Epithelial cell of esophagus (primary cell): ENCODE data around the gene PTPRM.

Experiments used
- DNase-seq: peaks from one replicate; pipeline ENCODE4 v3.0.0; 2010; ENCODE audit warnings: low read depth
- H3K4me3 ChIP-seq: 2 replicates; pipeline ENCODE4 v1.5.1; 2011; ENCODE audit warnings: mild to moderate bottlenecking, low read length, control low read depth
- CTCF ChIP-seq: IDR thresholded peaks from 2 replicates; pipeline ENCODE4 v1.5.1; 2011; ENCODE audit warnings: low read depth, mild to moderate bottlenecking, low read length, control low read depth, inconsistent platforms; ENCODE audit not compliant: insufficient read depth; ENCODE audit errors: missing control alignments

PTPRM gene

DNA sequence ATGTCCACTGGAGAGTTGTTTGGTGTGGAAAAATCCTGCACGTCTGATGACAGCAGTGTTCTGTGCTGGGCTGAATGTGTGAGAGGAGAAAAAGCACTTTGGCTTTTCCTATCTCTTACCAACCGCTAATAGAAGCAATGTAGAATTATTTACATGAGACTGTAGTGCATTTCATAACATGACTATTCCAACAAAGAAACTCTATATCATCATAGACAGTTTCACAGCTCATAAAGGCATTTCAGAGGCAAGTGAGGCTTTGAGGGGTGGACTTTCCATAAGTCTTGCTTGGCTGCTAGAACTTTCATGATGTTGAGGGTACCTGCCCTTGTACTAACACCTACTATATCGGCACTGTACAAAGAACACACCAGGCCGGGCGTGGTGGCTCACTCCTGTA lies 697.0 kb downstream of the PTPRM start:
- H3K4me3 ChIP-seq: no peak overlapping the region
- DNase-seq: no peak
- no peak for TF ChIP-seq CTCF

GRCh38 chr18:8264861-8265411 lies 697.8 kb downstream of the PTPRM start:
- TF ChIP-seq CTCF: no peak
- peak; percentile 31 for DNase-seq
- H3K4me3 ChIP-seq: no peak overlapping the region

DNA sequence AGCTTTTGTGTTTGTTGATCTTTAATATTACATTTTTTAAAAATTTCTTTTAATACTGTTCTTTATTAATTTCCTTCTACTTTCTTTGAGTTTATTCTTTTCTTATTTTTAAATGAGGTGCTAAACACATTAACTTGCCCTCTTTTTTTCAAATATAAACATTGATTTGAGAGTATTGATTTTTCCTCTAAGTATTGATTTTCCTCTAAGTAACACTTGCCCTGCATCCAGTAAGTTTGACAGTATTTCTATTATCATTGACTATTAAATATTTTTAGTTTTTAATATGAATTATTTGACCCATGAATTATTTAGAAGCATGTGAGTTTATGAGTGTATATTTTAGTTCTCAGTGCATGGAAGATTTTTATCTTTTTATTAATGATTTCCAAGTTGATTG lies 705.1 kb downstream of the PTPRM start:
- no peak overlapping the region for H3K4me3 ChIP-seq
- DNase-seq: no peak
- no peak for TF ChIP-seq CTCF

DNA sequence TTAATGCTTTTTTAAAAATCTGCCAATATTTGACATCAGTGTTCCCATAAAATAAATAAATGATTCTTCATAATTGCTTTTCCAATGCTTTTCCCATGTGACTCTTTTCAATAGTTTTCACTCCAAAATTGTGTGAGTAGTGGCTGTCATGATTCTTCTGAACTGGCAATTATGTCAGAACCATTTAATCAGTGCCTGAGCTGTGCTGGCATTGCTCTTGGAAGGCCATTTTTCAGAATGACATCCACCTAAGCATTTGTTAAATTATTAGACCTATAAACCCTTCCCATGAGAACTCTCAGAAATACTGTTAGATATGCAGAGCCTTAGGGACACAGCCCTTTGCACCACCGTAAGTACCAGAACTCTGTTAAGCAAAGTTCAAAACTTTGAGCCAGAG lies 707.3 kb downstream of the PTPRM start:
- no peak for TF ChIP-seq CTCF
- no peak for DNase-seq
- H3K4me3 ChIP-seq: no peak overlapping the region

DNA sequence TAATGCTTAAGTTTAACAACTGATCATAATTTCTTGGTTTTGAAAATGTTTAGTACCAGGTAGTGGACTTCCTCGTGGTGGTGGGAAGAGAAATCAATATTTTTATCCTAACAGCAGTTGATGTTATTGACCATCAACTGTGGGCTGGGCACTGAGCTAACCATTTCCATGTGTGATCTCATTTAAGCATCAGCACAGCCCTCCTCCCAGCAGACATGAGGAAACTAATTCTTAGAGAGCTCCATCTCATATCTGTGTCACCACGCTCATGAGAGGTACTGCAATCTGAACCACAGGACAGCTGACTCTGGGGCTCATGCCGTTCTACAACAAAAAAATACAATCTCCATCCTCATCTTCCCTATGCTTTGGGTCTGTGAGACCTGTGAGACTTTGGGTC lies 709.3 kb downstream of the PTPRM start:
- no peak for TF ChIP-seq CTCF
- DNase-seq: no peak
- H3K4me3 ChIP-seq: no peak overlapping the region

DNA sequence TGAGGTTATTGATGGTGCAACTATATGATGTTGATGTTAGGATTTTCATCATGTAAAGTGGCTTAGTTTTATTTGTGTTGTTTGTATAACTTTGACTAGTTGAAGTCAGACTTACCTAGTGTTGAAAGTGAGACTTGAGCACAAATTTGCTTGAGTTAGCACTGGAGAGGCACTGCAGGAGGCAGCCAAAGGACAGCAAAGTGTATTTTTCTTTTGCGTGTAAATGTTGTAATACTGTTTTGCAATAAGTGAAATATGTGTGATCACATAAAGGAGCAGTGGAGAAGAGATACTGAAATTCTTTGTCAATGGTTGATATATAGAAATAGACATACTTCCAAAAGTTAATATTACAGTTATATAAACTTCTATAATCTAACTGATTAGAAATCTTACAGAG lies 710.2 kb downstream of the PTPRM start:
- no peak overlapping the region for H3K4me3 ChIP-seq
- no peak for DNase-seq
- TF ChIP-seq CTCF: no peak

DNA sequence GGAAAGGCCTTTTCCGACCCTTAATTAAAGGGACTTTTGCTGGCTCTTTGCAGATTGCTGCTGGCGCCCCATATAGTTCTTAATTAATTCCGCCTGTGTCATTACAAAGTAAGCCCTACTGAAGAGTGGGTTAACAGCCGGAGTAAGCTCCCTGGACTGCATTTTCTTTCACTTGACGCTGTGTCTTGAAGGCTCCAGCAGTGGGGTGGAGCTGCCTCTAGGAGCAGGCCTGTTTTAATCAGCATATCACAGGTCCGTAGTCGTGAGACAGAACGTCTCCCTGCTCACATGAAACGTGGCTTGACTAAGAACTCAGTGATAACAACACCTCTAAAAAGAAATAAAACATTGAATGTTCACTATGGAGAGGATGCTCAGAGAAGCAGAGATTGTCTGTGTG lies 712.2 kb downstream of the PTPRM start:
- DNase-seq: no peak
- TF ChIP-seq CTCF: no peak
- H3K4me3 ChIP-seq: no peak overlapping the region
